Breast epithelium (tissue), 4 donors: ENCODE measurements around the gene RELB. TPM values are rescaled to one million over a fixed set of nuclear protein-coding genes. Genes with fewer than 3 reads are reported as not detected.

Experiments used
- DNase-seq, 2 donors: peaks; one replicate each; pipeline ENCODE4 v3.0.0-alpha.2; 2019; ENCODE audit warnings: low spot score in 2 of 2
- H3K27ac ChIP-seq, 2 donors: fragments of 200-600 bp; sonication (generic) in 1 of 2; one replicate each; pipeline ENCODE4 v1.5.1; 2016 to 2019; ENCODE audit warnings: mild to moderate bottlenecking in 1 of 2
- H3K27me3 ChIP-seq, 2 donors: fragments of 200-600 bp; sonication (generic) in 1 of 2; one replicate each; pipeline versions ENCODE4 v1.5.1 to v1.6.0; 2017 to 2019; ENCODE audit warnings: control low read depth in 1 of 2, mild to moderate bottlenecking in 1 of 2
- H3K36me3 ChIP-seq: fragments of 200-600 bp; one replicate; pipeline ENCODE4 v1.5.1; 2019
- H3K4me1 ChIP-seq, 2 donors: fragments of 200-600 bp; sonication (generic); one replicate each; pipeline ENCODE4 v1.5.1; 2016 to 2019; ENCODE audit warnings: control low read depth in 1 of 2
- H3K4me3 ChIP-seq, 3 donors: fragments of 200-600 bp; sonication (generic); 1 replicate in 2 of 3; 2 replicates in 1 of 3; pipeline ENCODE4 v1.5.1; 2016 to 2019; ENCODE audit warnings: mild to moderate bottlenecking in 3 of 3, moderate library complexity in 2 of 3
- H3K9me3 ChIP-seq, 2 donors: fragments of 200-600 bp; sonication (generic) in 1 of 2; one replicate each; pipeline ENCODE4 v1.5.1; 2016 to 2019; ENCODE audit warnings: control low read depth in 1 of 2
- POLR2A ChIP-seq: fragments of 450-650 bp; IDR thresholded peaks from one replicate; pipeline ENCODE4 v1.6.1; 2016; ENCODE audit warnings: antibody characterized with exemption, mild to moderate bottlenecking, moderate library complexity
- POLR2AphosphoS5 ChIP-seq, 3 donors: sonication (generic); formaldehyde crosslinking; IDR thresholded peaks; one replicate each; pipeline ENCODE4 v1.6.1; 2017; ENCODE audit warnings: antibody characterized with exemption in 3 of 3
- intact Hi-C: fragments of 100-400 bp; cut with DNase I; formaldehyde crosslinking; loops from one replicate; pipeline ENCODE4 v1.15.1; 2023; ENCODE audit warnings: low total_unique reads
- total RNA-seq, 3 donors: library from RNA; depleted of rRNA; stranded (reverse); fragments of >200 nt; gene quantifications; one replicate each; pipeline ENCODE4 v1.1.0, GENCODE V29; 2016
- TF ChIP-seq, protein P1 (sequence below), 3 donors: fragments of 450-650 bp; IDR thresholded peaks; one replicate each; pipeline ENCODE4 v1.5.1; 2016 to 2017; ENCODE audit warnings: antibody characterized with exemption in 3 of 3, mild to moderate bottlenecking in 3 of 3, moderate library complexity in 3 of 3

RELB gene
- total RNA-seq, 3 donors from 2014 or later, result 5.8 to 12.5 (median 8.2) TPM

DNA sequence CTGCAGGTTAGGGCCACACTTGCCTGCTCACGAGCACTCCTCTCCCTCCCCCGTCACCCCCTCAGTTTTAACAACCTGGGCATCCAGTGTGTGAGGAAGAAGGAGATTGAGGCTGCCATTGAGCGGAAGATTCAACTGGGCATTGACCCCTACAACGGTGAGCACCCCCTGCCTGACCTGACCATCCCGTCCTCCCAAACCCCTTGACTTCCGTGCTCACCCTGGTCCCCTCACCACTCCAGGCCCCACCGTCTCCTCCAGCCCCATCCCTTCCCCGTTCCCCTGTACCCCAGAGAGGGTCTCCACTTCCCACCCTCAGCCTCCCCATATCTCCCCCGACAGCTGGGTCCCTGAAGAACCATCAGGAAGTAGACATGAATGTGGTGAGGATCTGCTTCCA, 24.0 kb downstream of the RELB start:
- no peak for TF ChIP-seq POLR2AphosphoS5 (IDR thresholded peaks at IDR 0.05)
- TF ChIP-seq, protein P1, sequence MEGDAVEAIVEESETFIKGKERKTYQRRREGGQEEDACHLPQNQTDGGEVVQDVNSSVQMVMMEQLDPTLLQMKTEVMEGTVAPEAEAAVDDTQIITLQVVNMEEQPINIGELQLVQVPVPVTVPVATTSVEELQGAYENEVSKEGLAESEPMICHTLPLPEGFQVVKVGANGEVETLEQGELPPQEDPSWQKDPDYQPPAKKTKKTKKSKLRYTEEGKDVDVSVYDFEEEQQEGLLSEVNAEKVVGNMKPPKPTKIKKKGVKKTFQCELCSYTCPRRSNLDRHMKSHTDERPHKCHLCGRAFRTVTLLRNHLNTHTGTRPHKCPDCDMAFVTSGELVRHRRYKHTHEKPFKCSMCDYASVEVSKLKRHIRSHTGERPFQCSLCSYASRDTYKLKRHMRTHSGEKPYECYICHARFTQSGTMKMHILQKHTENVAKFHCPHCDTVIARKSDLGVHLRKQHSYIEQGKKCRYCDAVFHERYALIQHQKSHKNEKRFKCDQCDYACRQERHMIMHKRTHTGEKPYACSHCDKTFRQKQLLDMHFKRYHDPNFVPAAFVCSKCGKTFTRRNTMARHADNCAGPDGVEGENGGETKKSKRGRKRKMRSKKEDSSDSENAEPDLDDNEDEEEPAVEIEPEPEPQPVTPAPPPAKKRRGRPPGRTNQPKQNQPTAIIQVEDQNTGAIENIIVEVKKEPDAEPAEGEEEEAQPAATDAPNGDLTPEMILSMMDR (IDR thresholded peaks at IDR 0.05), result no peak
- no peak for TF ChIP-seq POLR2A
- intact Hi-C loops, result loop anchor here (5.0 kb wide), 1 partner anchor 277 kb away; no protein-coding TSS in a partner anchor
- H3K27me3 ChIP-seq, result no peaks in the 10 kb centered on the region
- H3K27ac ChIP-seq, result no peak overlapping the region
- no peaks in the 10 kb centered on the region for H3K9me3 ChIP-seq
- H3K4me1 ChIP-seq, result no peaks in the 10 kb centered on the region
- H3K36me3 ChIP-seq, result no peaks in the 10 kb centered on the region
- DNase-seq, result no peak
- H3K4me3 ChIP-seq, result no peak overlapping the region

DNA sequence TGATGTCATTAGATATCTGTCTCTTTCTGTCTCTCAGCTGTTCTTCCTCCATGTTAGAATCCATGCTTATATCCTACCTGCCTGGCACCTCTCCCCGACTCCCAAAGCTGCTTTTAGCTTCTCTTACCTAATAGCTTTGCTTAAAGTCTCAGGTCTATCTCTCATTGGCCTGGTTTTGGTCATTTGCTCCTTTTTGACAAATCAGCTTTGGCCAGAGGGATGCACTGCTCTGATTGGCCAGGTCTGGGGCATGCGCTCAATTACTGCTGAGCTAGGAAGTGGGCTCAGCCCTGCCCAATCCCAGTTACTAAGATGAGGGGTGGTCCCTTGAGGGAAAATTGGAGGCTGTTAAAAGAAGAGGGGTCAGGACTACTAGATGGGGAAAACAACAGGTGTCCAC, 26.1 kb downstream of the RELB start:
- H3K27ac ChIP-seq, result no peak overlapping the region
- intact Hi-C loops, result loop anchor here (5.0 kb wide), 1 partner anchor 275 kb away; no protein-coding TSS in a partner anchor
- DNase-seq, result no peak
- H3K9me3 ChIP-seq, result no peaks in the 10 kb centered on the region
- TF ChIP-seq POLR2AphosphoS5 (IDR thresholded peaks at IDR 0.05) (no peak), POLR2A (no peak)
- TF ChIP-seq, protein P1 (IDR thresholded peaks at IDR 0.05), result no peak
- H3K4me1 ChIP-seq, result no peaks in the 10 kb centered on the region
- no peaks in the 10 kb centered on the region for H3K36me3 ChIP-seq
- no peak overlapping the region for H3K4me3 ChIP-seq
- no peaks in the 10 kb centered on the region for H3K27me3 ChIP-seq

DNA sequence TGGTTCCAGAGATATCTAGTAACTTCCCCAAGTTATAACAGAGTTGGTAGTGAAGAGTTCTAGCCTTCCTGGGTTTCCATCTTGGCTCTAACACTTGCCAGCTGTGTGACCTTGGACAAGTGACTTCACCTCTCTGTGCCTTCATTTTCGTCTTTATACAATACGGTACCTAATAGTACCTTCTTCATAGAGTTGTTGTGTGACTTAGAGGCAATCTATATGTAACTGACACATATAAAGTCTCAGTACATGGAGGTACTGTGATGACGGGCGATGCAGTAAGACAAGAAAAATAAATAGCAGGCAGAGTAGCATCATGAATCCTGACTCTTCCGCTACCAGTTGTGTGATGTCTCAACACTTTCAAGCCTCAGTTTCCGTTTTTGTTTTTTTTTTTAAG, 29.6 kb downstream of the RELB start:
- H3K36me3 ChIP-seq, result no peaks in the 10 kb centered on the region
- no peaks in the 10 kb centered on the region for H3K4me1 ChIP-seq
- no peaks in the 10 kb centered on the region for H3K9me3 ChIP-seq
- intact Hi-C loops, result no loop called here
- H3K27me3 ChIP-seq, result no peaks in the 10 kb centered on the region
- DNase-seq, result no peak
- no peak overlapping the region for H3K4me3 ChIP-seq
- TF ChIP-seq POLR2A (no peak), POLR2AphosphoS5 (IDR thresholded peaks at IDR 0.05) (no peak)
- TF ChIP-seq, protein P1 (IDR thresholded peaks at IDR 0.05), result no peak
- no peak overlapping the region for H3K27ac ChIP-seq

DNA sequence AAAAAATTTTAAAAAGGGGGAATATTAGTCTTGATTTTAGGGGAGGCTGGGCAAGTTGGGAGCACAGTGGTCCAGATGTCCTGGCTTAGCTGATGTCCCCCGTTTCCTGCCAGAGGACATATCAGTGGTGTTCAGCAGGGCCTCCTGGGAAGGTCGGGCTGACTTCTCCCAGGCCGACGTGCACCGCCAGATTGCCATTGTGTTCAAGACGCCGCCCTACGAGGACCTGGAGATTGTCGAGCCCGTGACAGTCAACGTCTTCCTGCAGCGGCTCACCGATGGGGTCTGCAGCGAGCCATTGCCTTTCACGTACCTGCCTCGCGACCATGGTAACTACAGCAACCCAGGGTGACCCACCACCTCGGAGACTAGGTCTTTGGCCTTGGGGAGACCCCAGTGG, 31.2 kb downstream of the RELB start:
- Histone ChIP-seq H3K27me3 (no peaks in the 10 kb centered on the region), H3K27ac (no peak overlapping the region), H3K9me3 (no peaks in the 10 kb centered on the region), H3K4me3 (no peak overlapping the region), H3K36me3 (no peaks in the 10 kb centered on the region), H3K4me1 (no peaks in the 10 kb centered on the region)
- TF ChIP-seq POLR2A (no peak), POLR2AphosphoS5 (IDR thresholded peaks at IDR 0.05) (no peak)
- TF ChIP-seq, protein P1 (IDR thresholded peaks at IDR 0.05), result no peak
- no peak for DNase-seq
- intact Hi-C loops, result no loop called here

DNA sequence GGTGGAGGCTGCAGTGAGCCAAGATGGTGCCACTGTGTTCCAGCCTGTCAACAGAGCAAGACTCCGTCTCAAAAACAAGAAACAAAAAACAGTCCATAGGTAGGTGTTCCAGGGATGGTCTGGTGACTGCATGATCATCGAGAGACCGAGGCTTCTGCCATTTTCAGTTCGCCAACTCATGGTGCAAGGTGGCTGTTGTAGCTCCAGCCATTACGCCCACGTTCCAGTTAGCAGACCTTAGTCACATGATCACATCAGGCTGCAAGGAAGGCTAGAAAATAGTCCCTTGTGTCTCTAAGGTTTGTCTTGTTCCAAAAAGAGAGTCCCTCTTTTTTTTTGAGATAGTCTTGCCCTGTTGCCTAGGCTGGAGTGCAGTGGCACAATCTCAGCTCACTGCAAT, 34.5 kb downstream of the RELB start:
- no peaks in the 10 kb centered on the region for H3K36me3 ChIP-seq
- TF ChIP-seq, protein P1 (IDR thresholded peaks at IDR 0.05), result no peak
- TF ChIP-seq POLR2AphosphoS5 (IDR thresholded peaks at IDR 0.05) (no peak), POLR2A (no peak)
- no peaks in the 10 kb centered on the region for H3K27me3 ChIP-seq
- H3K27ac ChIP-seq, result no peak overlapping the region
- no peaks in the 10 kb centered on the region for H3K9me3 ChIP-seq
- peaks cover 7 to 8% of the 10 kb centered on the region in 2 donors for H3K4me1 ChIP-seq
- DNase-seq, result no peak
- no peak overlapping the region for H3K4me3 ChIP-seq
- intact Hi-C loops, result no loop called here
